SU-DHL-6 (cell line): ENCODE results near the gene NEGR1.

Source experiments
- H2AFZ ChIP-seq: fragments of 200-600 bp; sonication (generic); 2 replicates; pipeline ENCODE4 v1.6.1; 2014; ENCODE audit warnings: low read depth, mild to moderate bottlenecking, moderate library complexity, mixed read lengths, antibody characterized with exemption, low read length; ENCODE audit not compliant: severe bottlenecking
- H3F3A ChIP-seq: fragments of 200-600 bp; shearing (Covaris generic); 2 replicates; pipeline ENCODE4 v1.6.0; 2016; ENCODE audit warnings: antibody characterized with exemption, mild to moderate bottlenecking; ENCODE audit not compliant: insufficient read depth
- H3K27ac ChIP-seq: fragments of 200-600 bp; sonication (generic); 2 replicates; pipeline ENCODE4 v1.5.1; 2016; ENCODE audit warnings: low read depth, mild to moderate bottlenecking, low read length, moderate library complexity, mixed read lengths
- H3K27me3 ChIP-seq: fragments of 200-600 bp; sonication (generic), shearing (Covaris generic); 2 replicates; pipeline ENCODE4 v1.6.0; 2014; ENCODE audit warnings: mild to moderate bottlenecking, low read length
- H3K36me3 ChIP-seq: fragments of 200-600 bp; sonication (generic); 2 replicates; pipeline ENCODE4 v1.6.1; 2014; ENCODE audit warnings: mild to moderate bottlenecking, low read length, mixed read lengths
- H3K4me2 ChIP-seq: fragments of 300-600, 200-600 bp; shearing (Covaris generic), sonication (generic); 2 replicates; pipeline ENCODE4 v1.6.0; 2014; ENCODE audit warnings: low read length, low read depth, mild to moderate bottlenecking; ENCODE audit not compliant: poor library complexity, severe bottlenecking
- H3K4me3 ChIP-seq: fragments of 200-600 bp; sonication (generic); 2 replicates; pipeline ENCODE4 v1.5.1; 2014; ENCODE audit warnings: antibody characterized with exemption, low read length, mild to moderate bottlenecking, mixed read lengths; ENCODE audit not compliant: insufficient read depth, poor library complexity, severe bottlenecking
- H3K79me2 ChIP-seq: fragments of 200-600 bp; sonication (generic); 2 replicates; pipeline ENCODE4 v1.6.1; 2014; ENCODE audit warnings: mild to moderate bottlenecking, low read length, moderate library complexity; ENCODE audit not compliant: insufficient read depth
- H3K9ac ChIP-seq: fragments of 200-600 bp; sonication (generic); 2 replicates; pipeline ENCODE4 v1.7.0; 2014; ENCODE audit warnings: mild to moderate bottlenecking, low read length
- H3K9me2 ChIP-seq: fragments of 200-600 bp; sonication (generic); replicated peaks from 2 replicates; pipeline ENCODE4 v1.6.1; 2014; ENCODE audit warnings: low read length; ENCODE audit not compliant: insufficient read depth
- H3K9me3 ChIP-seq: fragments of 200-600 bp; sonication (generic); 2 replicates; pipeline ENCODE4 v1.6.1; 2014; ENCODE audit warnings: low read length, mixed read lengths; ENCODE audit not compliant: insufficient read depth
- H4K20me1 ChIP-seq: fragments of 200-600 bp; sonication (generic); 2 replicates; pipeline ENCODE4 v1.6.1; 2014; ENCODE audit warnings: low read depth, mild to moderate bottlenecking, antibody characterized with exemption, low read length, moderate library complexity, mixed read lengths
- EZH2phosphoT487 ChIP-seq: fragments of 200-600 bp; sonication (generic), shearing (Covaris generic); conservative IDR thresholded peaks from 2 replicates; pipeline ENCODE4 v1.6.1; 2018; ENCODE audit warnings: mild to moderate bottlenecking, antibody characterized with exemption, low read length, moderate library complexity, mixed read lengths
- TF ChIP-seq, protein P1 (sequence below): fragments of 200-600 bp; sonication (generic); IDR thresholded peaks from one replicate; pipeline ENCODE4 v1.5.1; 2017; ENCODE audit warnings: antibody characterized with exemption, mild to moderate bottlenecking, low read length, moderate library complexity; ENCODE audit not compliant: insufficient read depth, poor library complexity, severe bottlenecking

NEGR1 gene

DNA sequence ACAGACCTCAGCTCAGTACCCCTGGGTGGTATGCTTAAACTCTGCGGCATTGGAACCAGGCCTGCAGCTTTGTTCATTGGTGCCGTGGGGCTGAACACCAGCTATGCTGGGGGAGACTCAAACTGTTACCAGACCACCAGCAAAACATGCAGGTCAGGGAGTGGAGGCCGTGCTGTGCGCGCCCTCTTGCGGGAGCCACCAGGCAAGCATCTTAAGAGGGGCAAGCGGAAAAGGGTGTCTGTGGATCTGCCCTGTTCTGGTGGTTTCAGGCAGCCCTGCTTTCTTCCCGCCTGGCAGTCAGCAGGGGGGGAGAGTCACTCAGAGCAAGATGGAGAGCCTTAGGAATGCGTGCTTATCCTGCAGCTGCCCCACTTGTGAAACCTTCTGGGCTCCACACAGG is 924.6 kb downstream of the NEGR1 start:
- no peak overlapping the region for H3K4me3 ChIP-seq
- H3K27me3 ChIP-seq, result no peaks in the 10 kb centered on the region
- no peaks in the 10 kb centered on the region for H3K36me3 ChIP-seq
- no peaks in the 10 kb centered on the region for H3F3A ChIP-seq
- H3K79me2 ChIP-seq, result no peaks in the 10 kb centered on the region
- TF ChIP-seq, protein P1, sequence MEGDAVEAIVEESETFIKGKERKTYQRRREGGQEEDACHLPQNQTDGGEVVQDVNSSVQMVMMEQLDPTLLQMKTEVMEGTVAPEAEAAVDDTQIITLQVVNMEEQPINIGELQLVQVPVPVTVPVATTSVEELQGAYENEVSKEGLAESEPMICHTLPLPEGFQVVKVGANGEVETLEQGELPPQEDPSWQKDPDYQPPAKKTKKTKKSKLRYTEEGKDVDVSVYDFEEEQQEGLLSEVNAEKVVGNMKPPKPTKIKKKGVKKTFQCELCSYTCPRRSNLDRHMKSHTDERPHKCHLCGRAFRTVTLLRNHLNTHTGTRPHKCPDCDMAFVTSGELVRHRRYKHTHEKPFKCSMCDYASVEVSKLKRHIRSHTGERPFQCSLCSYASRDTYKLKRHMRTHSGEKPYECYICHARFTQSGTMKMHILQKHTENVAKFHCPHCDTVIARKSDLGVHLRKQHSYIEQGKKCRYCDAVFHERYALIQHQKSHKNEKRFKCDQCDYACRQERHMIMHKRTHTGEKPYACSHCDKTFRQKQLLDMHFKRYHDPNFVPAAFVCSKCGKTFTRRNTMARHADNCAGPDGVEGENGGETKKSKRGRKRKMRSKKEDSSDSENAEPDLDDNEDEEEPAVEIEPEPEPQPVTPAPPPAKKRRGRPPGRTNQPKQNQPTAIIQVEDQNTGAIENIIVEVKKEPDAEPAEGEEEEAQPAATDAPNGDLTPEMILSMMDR, result no peak
- no peak for TF ChIP-seq EZH2phosphoT487
- no peaks in the 10 kb centered on the region for H3K9me2 ChIP-seq
- no peak overlapping the region for H3K9ac ChIP-seq
- no peak overlapping the region for H3K4me2 ChIP-seq
- no peak overlapping the region for H3K27ac ChIP-seq
- H4K20me1 ChIP-seq, result no peaks in the 10 kb centered on the region
- H2AFZ ChIP-seq, result no peak overlapping the region
- no peaks in the 10 kb centered on the region for H3K9me3 ChIP-seq

DNA sequence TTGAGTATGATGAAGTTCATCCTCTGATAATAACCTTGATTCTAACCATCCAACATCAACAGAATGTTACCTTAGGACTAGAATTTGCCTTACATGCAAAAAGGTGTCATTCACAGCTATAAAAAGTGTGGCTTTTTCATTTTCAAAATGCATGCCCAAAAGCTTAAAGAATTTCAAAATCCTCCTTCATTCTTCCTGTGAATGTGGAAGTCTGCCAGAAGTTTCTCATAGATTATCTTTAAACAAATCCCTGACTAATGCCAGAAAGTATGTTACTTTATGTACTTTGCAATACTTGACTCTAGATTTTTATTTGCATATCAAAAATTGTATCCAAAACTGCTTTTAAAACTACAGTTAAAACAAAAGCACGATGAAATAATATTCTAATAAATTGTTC is 930.9 kb downstream of the NEGR1 start:
- Histone ChIP-seq H3K79me2 (no peaks in the 10 kb centered on the region), H2AFZ (no peak overlapping the region), H3K36me3 (no peaks in the 10 kb centered on the region), H3K27me3 (no peaks in the 10 kb centered on the region), H3K9me2 (no peaks in the 10 kb centered on the region), H3K4me3 (no peak overlapping the region), H3K4me2 (no peak overlapping the region), H3F3A (no peaks in the 10 kb centered on the region), H3K9me3 (no peaks in the 10 kb centered on the region), H3K9ac (no peak overlapping the region), H3K27ac (no peak overlapping the region), H4K20me1 (no peaks in the 10 kb centered on the region)
- TF ChIP-seq, protein P1, result no peak
- no peak for TF ChIP-seq EZH2phosphoT487

DNA sequence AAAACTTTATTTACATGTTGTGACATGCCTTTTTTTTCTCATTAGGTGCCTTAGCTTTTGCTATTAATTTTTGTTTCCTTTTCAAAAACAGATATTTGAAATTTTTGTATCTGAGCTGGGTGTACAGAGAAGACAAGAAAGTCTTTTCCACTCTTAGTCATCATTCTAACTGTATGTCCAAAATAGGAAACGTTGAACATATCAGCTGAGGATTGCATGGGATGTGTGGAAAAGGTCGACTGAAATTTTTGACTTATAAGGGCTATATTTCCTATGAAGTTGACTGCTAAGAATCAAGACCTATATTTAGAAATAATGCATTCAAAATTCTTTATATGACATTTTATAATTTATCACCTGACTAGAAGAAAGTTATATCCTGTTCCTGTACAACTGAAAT is 931.5 kb downstream of the NEGR1 start:
- no peak for TF ChIP-seq EZH2phosphoT487
- TF ChIP-seq, protein P1, result no peak
- Histone ChIP-seq H3K4me3 (no peak overlapping the region), H3K4me2 (no peak overlapping the region), H3F3A (no peaks in the 10 kb centered on the region), H3K27me3 (no peaks in the 10 kb centered on the region), H3K27ac (no peak overlapping the region), H3K9me2 (no peaks in the 10 kb centered on the region), H2AFZ (no peak overlapping the region), H3K9me3 (no peaks in the 10 kb centered on the region), H3K79me2 (no peaks in the 10 kb centered on the region), H4K20me1 (no peaks in the 10 kb centered on the region), H3K36me3 (no peaks in the 10 kb centered on the region), H3K9ac (no peak overlapping the region)

DNA sequence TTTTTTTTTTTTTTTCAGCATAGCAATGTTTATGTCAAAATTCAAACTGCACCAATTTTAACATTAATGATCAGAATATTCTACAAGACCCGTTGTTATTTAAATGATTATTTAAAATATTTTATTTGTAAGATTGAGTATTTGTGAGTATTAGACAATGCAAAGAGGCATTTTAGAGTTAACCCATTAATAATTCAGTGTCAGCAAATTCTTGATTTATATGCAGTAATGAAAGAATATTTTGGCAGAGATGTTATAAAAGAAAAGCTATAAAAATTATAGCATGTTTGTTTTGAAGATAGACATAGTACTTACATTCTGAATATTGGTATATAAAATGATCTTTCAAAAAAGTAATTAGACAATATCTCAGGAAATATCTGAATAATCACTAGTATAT is 932.0 kb downstream of the NEGR1 start:
- no peaks in the 10 kb centered on the region for H3K9me3 ChIP-seq
- H3K36me3 ChIP-seq, result no peaks in the 10 kb centered on the region
- H3K27ac ChIP-seq, result no peak overlapping the region
- H3K4me3 ChIP-seq, result no peak overlapping the region
- H2AFZ ChIP-seq, result no peak overlapping the region
- H3F3A ChIP-seq, result no peaks in the 10 kb centered on the region
- H4K20me1 ChIP-seq, result no peaks in the 10 kb centered on the region
- H3K4me2 ChIP-seq, result no peak overlapping the region
- H3K9me2 ChIP-seq, result no peaks in the 10 kb centered on the region
- no peaks in the 10 kb centered on the region for H3K79me2 ChIP-seq
- H3K9ac ChIP-seq, result no peak overlapping the region
- TF ChIP-seq, protein P1, result no peak
- TF ChIP-seq EZH2phosphoT487, result no peak
- H3K27me3 ChIP-seq, result no peaks in the 10 kb centered on the region
